Peyer's patch (tissue), 4 donors: Measurements from ENCODE around the gene KCNMA1.

Source experiments
- POLR2A ChIP-seq, 2 donors: fragments of 450-650 bp; IDR thresholded peaks; one replicate each; pipeline ENCODE4 v1.5.1; 2017; ENCODE audit warnings: antibody characterized with exemption in 2 of 2, mild to moderate bottlenecking in 2 of 2, moderate library complexity in 2 of 2
- TF ChIP-seq, protein P1 (sequence below), 6 experiments: fragments of 450-650 bp in 4 of 6; fragments of 200-600 bp in 2 of 6; sonication (generic) in 1 of 6; IDR thresholded peaks; one replicate each; pipeline ENCODE4 v1.5.1; 2017 to 2019; ENCODE audit warnings: antibody characterized with exemption in 6 of 6, mild to moderate bottlenecking in 3 of 6, moderate library complexity in 1 of 6

DNA sequence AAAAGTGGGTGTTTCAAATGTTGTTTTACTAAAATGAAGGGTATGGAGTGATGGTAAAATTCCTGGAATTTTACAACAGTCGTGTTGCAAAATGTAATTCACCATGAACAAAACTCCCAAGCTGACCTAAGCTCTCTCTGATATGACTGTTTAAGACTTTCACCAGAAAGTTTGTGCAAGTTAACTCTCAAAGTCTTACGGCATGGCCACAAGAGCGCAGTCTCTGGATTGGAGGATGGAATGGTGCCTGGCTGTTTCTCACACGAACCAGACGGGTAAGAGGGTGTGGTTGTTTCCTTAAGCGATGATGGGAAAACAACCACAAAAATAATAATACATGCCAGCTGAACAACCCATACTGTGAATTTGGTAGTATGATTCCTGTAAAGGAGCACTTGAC, 662.5 kb downstream of the KCNMA1 start:
- no peak for TF ChIP-seq POLR2A (IDR thresholded peaks at IDR 0.05)
- TF ChIP-seq, protein P1, sequence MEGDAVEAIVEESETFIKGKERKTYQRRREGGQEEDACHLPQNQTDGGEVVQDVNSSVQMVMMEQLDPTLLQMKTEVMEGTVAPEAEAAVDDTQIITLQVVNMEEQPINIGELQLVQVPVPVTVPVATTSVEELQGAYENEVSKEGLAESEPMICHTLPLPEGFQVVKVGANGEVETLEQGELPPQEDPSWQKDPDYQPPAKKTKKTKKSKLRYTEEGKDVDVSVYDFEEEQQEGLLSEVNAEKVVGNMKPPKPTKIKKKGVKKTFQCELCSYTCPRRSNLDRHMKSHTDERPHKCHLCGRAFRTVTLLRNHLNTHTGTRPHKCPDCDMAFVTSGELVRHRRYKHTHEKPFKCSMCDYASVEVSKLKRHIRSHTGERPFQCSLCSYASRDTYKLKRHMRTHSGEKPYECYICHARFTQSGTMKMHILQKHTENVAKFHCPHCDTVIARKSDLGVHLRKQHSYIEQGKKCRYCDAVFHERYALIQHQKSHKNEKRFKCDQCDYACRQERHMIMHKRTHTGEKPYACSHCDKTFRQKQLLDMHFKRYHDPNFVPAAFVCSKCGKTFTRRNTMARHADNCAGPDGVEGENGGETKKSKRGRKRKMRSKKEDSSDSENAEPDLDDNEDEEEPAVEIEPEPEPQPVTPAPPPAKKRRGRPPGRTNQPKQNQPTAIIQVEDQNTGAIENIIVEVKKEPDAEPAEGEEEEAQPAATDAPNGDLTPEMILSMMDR (IDR thresholded peaks at IDR 0.05): no peak
